Mesothelial cell of epicardium (in vitro differentiated cells): Measurements from ENCODE around the gene CBLIF. TPM values are rescaled to one million over a fixed set of nuclear protein-coding genes. Genes with fewer than 3 reads are reported as not detected.
"Not testable (repeated sequence)": the region's sequence is repeated elsewhere in the genome, so short reads cannot be mapped to it uniquely, and the experiment has no call there.

Experiments used
- DNase-seq, 2 experiments: peaks; one replicate each; pipeline ENCODE4 v3.0.0; 2021; ENCODE audit warnings: low spot score in 2 of 2; ENCODE audit not compliant: unreplicated experiment in 2 of 2
- H3K27ac Mint-ChIP-seq: 2 replicates; pipeline ENCODE4 v1.8.0; 2021; ENCODE audit warnings: mixed read lengths
- H3K27me3 Mint-ChIP-seq: 2 replicates; pipeline ENCODE4 v1.8.0; 2021; ENCODE audit warnings: low read depth, mixed read lengths
- H3K36me3 Mint-ChIP-seq: 2 replicates; pipeline ENCODE4 v1.8.0; 2021; ENCODE audit warnings: mixed read lengths
- H3K4me1 Mint-ChIP-seq: 2 replicates; pipeline ENCODE4 v1.8.0; 2021; ENCODE audit warnings: mixed read lengths
- H3K4me3 Mint-ChIP-seq: 2 replicates; pipeline ENCODE4 v1.8.0; 2021; ENCODE audit warnings: mild to moderate bottlenecking, moderate library complexity, mixed read lengths
- H3K9me3 Mint-ChIP-seq: 2 replicates; pipeline ENCODE4 v1.8.0; 2021; ENCODE audit warnings: mixed read lengths
- CTCF ChIP-seq: fragments of 200-600 bp; sonication (generic); IDR thresholded peaks from one replicate; pipeline ENCODE4 v1.5.0; 2021; ENCODE audit warnings: antibody characterized with exemption; ENCODE audit not compliant: unreplicated experiment
- total RNA-seq: library from RNA; stranded (reverse); gene quantifications from 3 replicates; pipeline ENCODE4 v1.2.1, GENCODE V29; 2021

Gene CBLIF
- total RNA-seq, 1 donor from 2014 or later = not detected

GRCh38 chr11:59822989-59823566 is 22.2 kb downstream of the CBLIF start:
- no peak for DNase-seq
- peak; percentile 32 for TF ChIP-seq CTCF
- Mint-ChIP-seq H3K27ac (no peak overlapping the region), H3K36me3 (no peaks in the 10 kb centered on the region), H3K27me3 (no peaks in the 10 kb centered on the region), H3K4me3 (no peak overlapping the region), H3K9me3 (no peaks in the 10 kb centered on the region), H3K4me1 (no peaks in the 10 kb centered on the region)

GRCh38 chr11:59818572-59818971 is 26.7 kb downstream of the CBLIF start:
- Mint-ChIP-seq H3K36me3 (no peaks in the 10 kb centered on the region), H3K4me1 (no peaks in the 10 kb centered on the region), H3K27ac (no peak overlapping the region), H3K9me3 (no peaks in the 10 kb centered on the region), H3K4me3 (no peak overlapping the region), H3K27me3 (peaks cover 12% of the 10 kb centered on the region)
- no peak for DNase-seq
- no peak for TF ChIP-seq CTCF

GRCh38 chr11:59816434-59816833 is 28.9 kb downstream of the CBLIF start:
- not testable (repeated sequence) for H3K9me3 Mint-ChIP-seq, H3K36me3 Mint-ChIP-seq, H3K4me1 Mint-ChIP-seq, H3K27ac Mint-ChIP-seq, H3K4me3 Mint-ChIP-seq, DNase-seq
- peaks cover 12% of the 10 kb centered on the region for H3K27me3 Mint-ChIP-seq

GRCh38 chr11:59815754-59816153 is 29.5 kb downstream of the CBLIF start:
- Mint-ChIP-seq H3K27me3 (peaks cover 12% of the 10 kb centered on the region), H3K4me1 (peaks cover 4% of the 10 kb centered on the region), H3K9me3 (peaks cover 4% of the 10 kb centered on the region), H3K27ac (no peak overlapping the region), H3K36me3 (no peaks in the 10 kb centered on the region), H3K4me3 (no peak overlapping the region)
- no peak for DNase-seq
- no peak for TF ChIP-seq CTCF

- Mint-ChIP-seq H3K9me3 (peaks cover 4% of the 10 kb centered on the region), H3K4me3 (no peak overlapping the region), H3K4me1 (peaks cover 11% of the 10 kb centered on the region), H3K27me3 (peaks cover 12% of the 10 kb centered on the region), H3K27ac (no peak overlapping the region), H3K36me3 (no peaks in the 10 kb centered on the region)
- no peak for TF ChIP-seq CTCF
- no peak for DNase-seq
Measured at GRCh38 chr11:59814021-59814420, 31.3 kb downstream of the CBLIF start.

GRCh38 chr11:59813364-59813763 is 31.9 kb downstream of the CBLIF start:
- Mint-ChIP-seq H3K27ac (no peak overlapping the region), H3K27me3 (peaks cover 12% of the 10 kb centered on the region), H3K4me1 (peaks cover 11% of the 10 kb centered on the region), H3K4me3 (no peak overlapping the region), H3K36me3 (no peaks in the 10 kb centered on the region), H3K9me3 (peaks cover 4% of the 10 kb centered on the region)
- TF ChIP-seq CTCF = no peak
- DNase-seq = no peak
